Measurements from ENCODE around the gene MARCHF3.
"Not testable (repeated sequence)": the region's sequence is repeated elsewhere in the genome, so short reads cannot be mapped to it uniquely, and the experiment has no call there.

MARCHF3 gene

GRCh38 chr5:127016722-127017121 is 13.6 kb downstream of the MARCHF3 start:
- not testable (repeated sequence) for DNase-seq (ENCODE audit: low read depth); H3K4me3 ChIP-seq (ENCODE audit: low read depth, low read length)

- no peak for DNase-seq (ENCODE audit: low read depth)
- no peak overlapping the region for H3K4me3 ChIP-seq (ENCODE audit: low read depth, low read length)
These were observed 14.6 kb downstream of the MARCHF3 start for GRCh38 chr5:127015716-127016115.

GRCh38 chr5:127014573-127014972 is 15.8 kb downstream of the MARCHF3 start:
- DNase-seq (ENCODE audit: low read depth), result no peak
- no peak overlapping the region for H3K4me3 ChIP-seq (ENCODE audit: low read depth, low read length)

GRCh38 chr5:127013407-127013806 is 17.0 kb downstream of the MARCHF3 start:
- H3K4me3 ChIP-seq (ENCODE audit: low read depth, low read length), result peak overlapping the region; percentile 6
- DNase-seq (ENCODE audit: low read depth), result no peak

GRCh38 chr5:127012916-127013315 is 17.4 kb downstream of the MARCHF3 start:
- DNase-seq (ENCODE audit: low read depth), result no peak
- H3K4me3 ChIP-seq (ENCODE audit: low read depth, low read length), result no peak overlapping the region

- no peak for DNase-seq (ENCODE audit: low read depth)
- H3K4me3 ChIP-seq (ENCODE audit: low read depth, low read length), result no peak overlapping the region
These were observed 18.3 kb downstream of the MARCHF3 start for GRCh38 chr5:127011961-127012644.

- DNase-seq (ENCODE audit: low read depth), result peak; percentile 90
- no peak overlapping the region for H3K4me3 ChIP-seq (ENCODE audit: low read depth, low read length)
These were observed 19.2 kb downstream of the MARCHF3 start for GRCh38 chr5:127011153-127011552.

GRCh38 chr5:127010362-127010761 is 20.0 kb downstream of the MARCHF3 start:
- DNase-seq (ENCODE audit: low read depth), result no peak

GRCh38 chr5:127009784-127010183 is 20.6 kb downstream of the MARCHF3 start:
- DNase-seq (ENCODE audit: low read depth), result no peak
- H3K4me3 ChIP-seq (ENCODE audit: low read depth, low read length), result no peak overlapping the region

More at GRCh38 chr5:127010362-127010761, 20.0 kb downstream of the MARCHF3 start:
- no peak overlapping the region for H3K4me3 ChIP-seq (ENCODE audit: low read depth, low read length)

GRCh38 chr5:127008300-127008975 is 21.9 kb downstream of the MARCHF3 start:
- H3K4me3 ChIP-seq (ENCODE audit: low read depth, low read length), result no peak overlapping the region
- DNase-seq (ENCODE audit: low read depth), result no peak

- DNase-seq (ENCODE audit: low read depth), result no peak
- H3K4me3 ChIP-seq (ENCODE audit: low read depth, low read length), result no peak overlapping the region
These were observed 22.8 kb downstream of the MARCHF3 start for GRCh38 chr5:127007522-127007921.

- no peak for DNase-seq (ENCODE audit: low read depth)
- H3K4me3 ChIP-seq (ENCODE audit: low read depth, low read length), result no peak overlapping the region
These were observed 23.6 kb downstream of the MARCHF3 start for GRCh38 chr5:127006744-127007143.

- DNase-seq (ENCODE audit: low read depth); H3K4me3 ChIP-seq (ENCODE audit: low read depth, low read length): not testable (repeated sequence)
These were observed 25.1 kb downstream of the MARCHF3 start for GRCh38 chr5:127005282-127005681.

GRCh38 chr5:127004721-127005120 is 25.6 kb downstream of the MARCHF3 start:
- no peak overlapping the region for H3K4me3 ChIP-seq (ENCODE audit: low read depth, low read length)
- DNase-seq (ENCODE audit: low read depth), result no peak

GRCh38 chr5:127003798-127004495 is 26.4 kb downstream of the MARCHF3 start:
- no peak overlapping the region for H3K4me3 ChIP-seq (ENCODE audit: low read depth, low read length)
- no peak for DNase-seq (ENCODE audit: low read depth)

GRCh38 chr5:127002390-127002789 is 28.0 kb downstream of the MARCHF3 start:
- H3K4me3 ChIP-seq (ENCODE audit: low read depth, low read length), result no peak overlapping the region
- DNase-seq (ENCODE audit: low read depth), result no peak

- DNase-seq (ENCODE audit: low read depth), result peak; percentile 88
- H3K4me3 ChIP-seq (ENCODE audit: low read depth, low read length), result no peak overlapping the region
These were observed 28.6 kb downstream of the MARCHF3 start for GRCh38 chr5:127001621-127002296.

- no peak for DNase-seq (ENCODE audit: low read depth)
These were observed 31.3 kb downstream of the MARCHF3 start for GRCh38 chr5:126998895-126999570.

GRCh38 chr5:126998201-126998631 is 32.1 kb downstream of the MARCHF3 start:
- peak; percentile 60 for DNase-seq (ENCODE audit: low read depth)
- no peak overlapping the region for H3K4me3 ChIP-seq (ENCODE audit: low read depth, low read length)

More at GRCh38 chr5:126998895-126999570, 31.3 kb downstream of the MARCHF3 start:
- H3K4me3 ChIP-seq (ENCODE audit: low read depth, low read length), result no peak overlapping the region
